LNCaP clone FGC (cell line): Measurements from ENCODE around the gene CFAP65.

ENCODE experiments used
- DNase-seq: peaks from one replicate; pipeline ENCODE4 v3.0.0-alpha.2; 2011; ENCODE audit warnings: low read depth
- H3K4me3 ChIP-seq: 2 replicates; pipeline ENCODE4 v1.5.1; 2011; ENCODE audit warnings: mild to moderate bottlenecking, low read depth, low read length, control low read depth
- CTCF ChIP-seq: IDR thresholded peaks from 2 replicates; pipeline ENCODE4 v1.5.1; 2012; ENCODE audit warnings: mild to moderate bottlenecking; ENCODE audit not compliant: control insufficient read depth, insufficient read depth; ENCODE audit errors: extremely low read depth

CFAP65 gene

GRCh38 chr2:219010873-219011272 is 30.4 kb downstream of the CFAP65 start:
- H3K4me3 ChIP-seq: no peak overlapping the region
- TF ChIP-seq CTCF: no peak
- DNase-seq: no peak

- DNase-seq: no peak
- peak; percentile 59 for TF ChIP-seq CTCF
- H3K4me3 ChIP-seq: no peak overlapping the region
Measured at GRCh38 chr2:219010162-219010756, 31.1 kb downstream of the CFAP65 start.

DNA sequence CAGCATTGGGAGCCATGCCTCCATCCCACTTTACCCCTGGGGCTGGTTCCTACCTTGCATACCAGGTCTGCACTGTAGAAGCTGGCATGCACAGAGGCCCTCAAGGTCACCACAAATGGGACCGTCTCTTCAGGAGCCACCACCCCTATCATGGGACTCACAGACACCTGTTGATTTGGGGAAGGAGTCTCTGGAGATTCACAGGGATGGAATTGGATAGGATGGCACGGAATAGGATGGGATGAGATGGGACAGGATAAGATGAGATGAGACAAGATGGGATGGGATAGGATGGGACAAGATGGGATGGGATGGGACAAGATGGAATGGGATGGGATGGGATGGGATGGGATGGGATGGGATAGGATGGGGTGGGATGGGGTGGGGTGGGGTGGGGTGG is 32.0 kb downstream of the CFAP65 start:
- no peak overlapping the region for H3K4me3 ChIP-seq
- TF ChIP-seq CTCF: no peak
- no peak for DNase-seq

GRCh38 chr2:219003979-219004378 is 37.3 kb downstream of the CFAP65 start:
- no peak for TF ChIP-seq CTCF
- DNase-seq: no peak
- no peak overlapping the region for H3K4me3 ChIP-seq

- no peak for DNase-seq
- H3K4me3 ChIP-seq: 0 out of 2 replicates have a peak overlapping the region, but pooled peaks have one; percentile 44
- no peak for TF ChIP-seq CTCF
Measured at GRCh38 chr2:219003267-219003634, 38.1 kb downstream of the CFAP65 start.

DNA sequence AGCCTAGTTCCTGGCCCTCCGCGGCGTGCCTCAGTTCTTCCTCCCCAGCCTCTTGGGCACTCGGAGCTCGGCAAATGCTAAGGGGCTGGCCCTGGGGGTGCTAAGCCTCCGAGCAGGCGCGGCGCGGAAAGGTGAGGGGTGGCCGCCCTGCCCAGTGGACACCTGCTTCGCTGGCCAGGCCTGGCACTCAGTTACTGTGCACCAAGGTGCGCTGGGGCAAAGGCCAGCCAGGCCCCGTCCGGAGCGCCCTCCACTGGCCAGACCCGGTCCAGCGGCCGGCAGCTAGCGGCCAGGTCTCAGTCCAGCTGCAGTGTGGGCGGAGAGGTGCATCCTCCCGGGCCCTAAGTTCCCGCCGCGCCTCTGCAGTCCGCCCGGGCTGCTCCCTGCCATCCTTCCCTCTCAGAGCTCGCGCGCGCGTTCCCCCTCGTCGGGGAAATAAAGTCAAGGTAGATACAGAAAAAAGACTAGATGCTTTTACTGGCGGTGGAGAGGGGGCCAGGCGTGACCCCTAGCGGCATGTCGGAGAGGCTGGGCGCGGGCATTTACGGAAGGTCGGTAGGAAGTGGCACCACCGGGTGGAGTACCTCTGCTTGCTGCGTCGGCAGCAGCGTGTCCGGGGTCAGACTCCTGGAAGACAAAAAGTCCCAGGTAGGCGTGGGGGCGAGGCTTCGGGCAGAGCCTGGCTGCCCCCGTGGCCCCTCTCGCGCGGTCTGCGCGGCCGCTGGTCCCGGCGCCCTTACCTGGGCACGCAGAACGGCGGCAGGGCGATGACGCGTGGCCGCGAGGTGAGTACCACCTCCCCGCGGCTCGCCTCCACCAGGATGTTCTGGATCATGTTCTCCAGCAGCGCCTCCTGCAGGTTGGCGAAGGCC is 38.7 kb downstream of the CFAP65 start:
- H3K4me3 ChIP-seq: peak overlapping the region; percentile 44
- peak; percentile 84 for TF ChIP-seq CTCF
- no peak for DNase-seq
